SK-MEL-5 (cell line): Measurements from ENCODE around the gene RBM19. TPM values are rescaled to one million over a fixed set of nuclear protein-coding genes. Genes with fewer than 3 reads are reported as not detected.
"Not testable (repeated sequence)": the region's sequence is repeated elsewhere in the genome, so short reads cannot be mapped to it uniquely, and the experiment has no call there.

Experiments used
- DNase-seq: peaks from one replicate; pipeline ENCODE4 v3.0.0-alpha.2; 2016; ENCODE audit warnings: low read depth, low spot score
- in situ Hi-C: cut with HindIII; loops from 2 replicates; pipeline ENCODE4 v1.10.0; 2016; ENCODE audit warnings: low sequenced_read_pairs, high pct_unique_total_duplicates, low pct_unique_long_range_greater_than_20kb
- total RNA-seq: library from RNA; depleted of rRNA; stranded (reverse); fragments of >200 nt; shearing (Covaris generic); gene quantifications from 2 replicates; pipeline ENCODE4 v1.2.3, GENCODE V29; 2014

The RBM19 gene
- total RNA-seq, 1 experiment from 2014 or later = 53.6 TPM

DNA sequence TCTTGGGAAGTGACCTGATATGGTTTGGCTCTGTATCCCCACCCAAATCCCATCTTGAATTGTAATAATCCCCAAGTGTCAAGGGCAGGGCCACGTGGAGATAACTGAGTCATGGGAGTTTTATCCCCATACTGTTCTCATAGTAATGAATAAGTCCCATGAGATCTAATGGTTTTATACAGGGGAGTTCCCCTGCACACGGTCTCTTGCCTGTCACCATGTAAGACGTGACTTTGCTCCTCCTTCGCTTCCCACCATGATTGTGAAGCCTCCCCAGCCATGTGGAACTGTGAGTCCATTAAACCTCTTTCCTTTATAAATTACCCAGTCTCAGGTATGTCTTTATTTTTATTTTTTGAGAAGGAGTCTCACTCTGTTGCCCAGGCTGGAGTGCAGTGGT, 26.6 kb upstream of the RBM19 start:
- DNase-seq, in situ Hi-C loops: not testable (repeated sequence)

DNA sequence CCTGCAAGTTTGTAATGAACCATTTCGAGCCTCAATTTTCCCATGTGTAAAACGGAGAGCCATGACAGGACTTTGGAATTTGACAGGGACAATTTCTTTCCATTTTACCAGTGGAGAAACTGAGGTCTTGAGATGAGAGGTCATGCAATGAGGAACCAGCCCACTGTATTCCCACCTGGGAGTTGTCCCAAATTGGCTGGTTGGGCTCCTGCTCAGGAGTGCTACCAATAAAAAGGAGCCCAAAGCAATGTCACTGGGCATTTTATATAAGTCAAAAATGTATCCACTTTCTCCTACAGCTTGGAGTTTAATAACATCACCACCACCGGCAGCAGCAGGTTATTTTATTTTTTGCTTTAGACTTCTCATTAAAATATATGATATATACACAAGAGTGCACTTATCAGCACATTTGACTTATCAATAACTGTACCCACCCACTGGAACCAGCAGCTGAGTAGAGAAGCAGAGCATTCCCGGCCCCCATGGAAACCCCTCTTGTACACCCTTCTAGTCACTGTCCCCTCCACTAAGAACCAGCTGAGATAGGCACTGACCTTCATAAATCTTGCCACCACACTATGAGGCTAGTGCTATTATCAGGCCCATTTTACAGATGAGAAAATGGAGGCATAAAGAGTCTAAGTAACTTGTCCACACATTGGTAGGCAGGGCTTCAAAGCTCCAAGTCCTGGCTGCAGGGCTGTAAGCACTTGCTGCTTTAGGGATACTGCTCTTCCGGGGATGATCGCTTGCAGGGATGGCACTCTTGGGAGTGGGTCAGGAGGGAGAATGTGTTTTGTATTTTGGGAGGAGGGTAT, 25.3 kb upstream of the RBM19 start:
- no peak for DNase-seq
- in situ Hi-C loops = no loop called here

DNA sequence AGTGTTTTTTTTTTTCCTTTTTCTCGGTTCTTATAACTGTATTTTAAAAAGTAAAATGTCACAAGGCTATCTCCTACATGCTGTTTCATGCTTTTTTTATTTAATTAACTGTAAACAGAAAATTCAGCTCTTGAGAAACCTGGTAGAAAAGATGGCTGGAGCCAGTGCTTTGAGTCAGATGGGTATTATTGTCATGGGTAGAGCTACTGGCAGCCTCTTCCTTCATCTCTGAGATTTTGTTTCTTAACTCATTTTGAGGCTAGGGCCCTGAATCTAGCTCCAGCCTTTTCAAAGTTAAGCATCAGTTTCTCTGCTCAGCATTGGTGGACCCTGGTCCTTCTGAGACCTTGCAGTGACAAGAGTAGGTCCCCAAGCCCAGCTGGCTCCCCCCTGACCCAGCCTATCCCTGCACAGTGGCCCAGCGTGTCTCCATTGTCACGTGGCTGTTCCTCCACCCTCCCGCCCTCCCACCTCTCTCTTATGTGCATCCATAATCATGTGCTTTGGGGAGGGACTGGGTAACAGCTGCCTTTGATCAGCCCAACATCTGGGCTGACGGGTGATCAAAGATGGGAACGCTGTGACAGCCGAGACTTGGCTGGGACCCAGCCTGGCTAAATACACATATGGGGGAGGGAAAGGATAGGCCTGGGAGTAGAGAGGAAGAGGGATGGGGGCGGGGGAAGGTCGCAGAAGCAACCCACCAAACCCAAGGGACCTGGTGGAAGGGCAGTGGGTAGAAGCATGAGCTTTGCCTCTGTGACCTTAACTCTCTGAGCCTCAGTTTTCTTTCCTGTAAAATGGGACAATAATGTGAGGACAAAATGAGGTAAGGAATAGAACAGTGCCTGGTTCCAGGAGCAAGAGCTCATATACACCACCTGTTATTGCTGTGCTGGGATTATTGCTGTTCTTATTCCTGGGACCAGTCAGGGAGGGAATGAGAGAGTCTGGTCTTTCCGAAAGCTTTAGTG, 24.4 kb upstream of the RBM19 start:
- in situ Hi-C loops = no loop called here
- no peak for DNase-seq

DNA sequence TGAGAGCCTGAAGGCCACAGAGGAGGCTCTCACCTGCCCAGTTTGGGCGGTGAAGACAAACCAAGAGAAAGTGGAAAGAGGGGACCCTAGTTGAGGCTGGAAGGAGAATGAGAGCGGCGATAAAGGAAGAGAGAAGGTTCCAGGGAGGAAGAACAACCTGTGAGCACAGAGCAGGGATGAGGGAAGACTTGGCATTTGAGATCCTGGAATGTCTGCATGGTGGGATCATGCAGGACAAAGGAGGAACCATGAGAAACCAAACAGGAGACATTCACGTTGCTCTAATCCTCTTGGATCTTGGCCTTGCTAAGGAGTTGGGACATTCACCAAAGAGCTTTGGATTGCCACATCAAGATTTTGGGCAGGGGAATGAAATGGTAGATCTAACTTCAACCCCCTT, 22.9 kb upstream of the RBM19 start:
- in situ Hi-C loops = no loop called here
- DNase-seq = no peak

DNA sequence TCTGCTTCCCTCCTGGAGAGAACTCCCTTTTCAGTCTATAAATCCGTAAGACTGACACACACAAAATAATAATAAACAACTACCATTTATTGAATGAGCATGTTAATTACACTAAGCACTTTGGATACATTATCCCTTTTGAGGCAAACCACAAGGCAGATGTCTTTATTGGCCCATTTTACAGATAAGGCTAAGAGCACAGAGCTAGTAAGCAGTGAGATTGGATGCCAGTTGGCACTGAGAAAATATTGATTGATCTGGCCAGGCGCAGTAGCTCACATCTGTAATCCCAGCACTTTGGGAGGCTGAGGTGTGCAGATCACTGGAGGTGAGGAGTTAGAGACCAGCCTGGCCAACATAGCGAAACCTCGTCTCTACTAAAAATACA, 21.9 kb upstream of the RBM19 start:
- DNase-seq = no peak
- in situ Hi-C loops = no loop called here

DNA sequence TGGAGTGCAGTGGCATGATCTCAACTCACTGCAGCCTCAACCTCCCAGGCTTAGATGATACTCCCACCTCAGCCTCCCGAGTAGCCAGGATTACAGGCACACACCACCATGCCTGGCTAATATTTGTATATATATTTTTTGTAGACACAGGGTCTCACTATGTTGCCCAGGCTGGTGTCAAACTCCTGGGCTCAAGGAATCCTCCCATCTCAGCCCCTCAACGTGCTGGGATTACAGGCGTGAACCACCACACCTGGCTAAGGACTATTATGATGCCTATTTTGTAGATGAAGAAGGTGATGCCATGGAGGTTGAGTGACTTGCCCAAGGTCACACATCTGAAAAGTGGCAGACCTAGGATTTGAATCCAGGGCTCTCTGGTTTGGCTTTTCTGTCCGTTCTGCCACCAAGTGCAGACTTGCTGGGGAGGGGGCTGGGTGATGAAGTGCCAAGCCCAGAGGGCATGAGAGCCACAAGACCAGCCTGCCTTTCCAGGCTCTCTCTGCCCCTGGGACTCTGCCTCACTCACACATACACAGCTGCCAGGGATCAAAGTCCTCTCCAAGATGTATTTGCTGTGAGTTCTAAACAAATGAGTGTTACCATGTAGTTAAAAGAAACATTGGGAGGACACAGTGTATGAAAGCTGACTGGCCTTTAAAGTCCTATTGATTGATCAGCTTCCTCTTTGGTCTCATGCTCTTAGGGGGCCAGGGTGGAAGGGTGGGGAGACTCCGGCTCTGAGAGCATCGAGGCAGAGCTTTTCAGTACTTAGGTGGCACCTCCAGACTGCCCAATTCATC, 21.3 kb upstream of the RBM19 start:
- no peak for DNase-seq

DNA sequence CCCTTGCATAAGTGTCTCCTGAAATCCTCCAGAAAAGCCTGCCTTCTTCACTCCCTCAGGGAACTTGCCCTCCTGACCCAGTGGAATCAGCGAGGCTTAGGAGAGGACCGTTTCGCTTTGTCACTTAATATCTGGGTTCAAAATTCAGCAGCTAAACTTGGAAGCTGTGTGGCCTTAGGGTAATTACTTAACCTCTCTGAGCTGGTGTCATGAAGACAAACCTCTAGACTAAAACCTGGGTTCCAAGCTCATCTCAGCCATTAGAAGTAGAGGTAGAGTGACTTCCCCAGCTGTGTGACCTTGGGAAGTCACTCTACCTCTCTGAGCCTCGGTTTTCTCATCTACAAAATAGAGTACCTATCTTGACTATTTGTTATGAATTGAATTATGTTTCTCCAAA, 18.3 kb upstream of the RBM19 start:
- DNase-seq = no peak
- in situ Hi-C loops = no loop called here

More for the DNA sequence above, 21.3 kb upstream of the RBM19 start:
- in situ Hi-C loops = no loop called here

DNA sequence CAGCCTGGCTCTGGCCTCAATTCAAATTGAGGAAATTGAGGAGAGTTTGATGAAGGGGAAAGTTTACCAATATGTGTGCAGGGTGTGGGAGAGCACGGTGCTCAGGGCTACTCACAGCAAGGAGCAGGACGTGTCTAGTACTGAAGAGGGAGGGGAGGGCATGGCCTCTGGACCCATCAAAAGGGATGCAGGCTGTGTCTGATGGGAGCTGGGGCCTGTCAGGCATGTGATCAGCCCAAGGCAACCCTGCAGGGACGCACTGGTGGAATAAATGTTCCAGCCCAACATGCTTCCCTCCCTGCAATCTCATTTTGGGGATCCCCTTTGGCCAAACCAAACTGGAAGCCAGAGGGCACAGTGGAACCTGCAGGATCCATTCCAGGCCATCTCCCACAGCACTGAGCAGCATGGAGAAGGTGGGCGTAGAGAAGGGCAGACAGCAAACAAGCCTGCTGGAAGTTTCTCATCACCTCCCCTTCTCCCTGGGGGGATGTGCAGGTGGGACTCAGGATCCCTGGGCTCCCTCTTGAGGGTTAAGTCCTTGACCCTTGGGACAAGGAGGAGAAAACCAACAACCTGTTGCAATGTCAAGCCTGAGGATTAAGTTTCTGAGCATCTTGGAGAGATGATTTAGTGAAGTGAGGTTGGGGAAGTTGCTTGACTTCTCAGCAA, 17.8 kb upstream of the RBM19 start:
- DNase-seq = no peak
- in situ Hi-C loops = no loop called here

DNA sequence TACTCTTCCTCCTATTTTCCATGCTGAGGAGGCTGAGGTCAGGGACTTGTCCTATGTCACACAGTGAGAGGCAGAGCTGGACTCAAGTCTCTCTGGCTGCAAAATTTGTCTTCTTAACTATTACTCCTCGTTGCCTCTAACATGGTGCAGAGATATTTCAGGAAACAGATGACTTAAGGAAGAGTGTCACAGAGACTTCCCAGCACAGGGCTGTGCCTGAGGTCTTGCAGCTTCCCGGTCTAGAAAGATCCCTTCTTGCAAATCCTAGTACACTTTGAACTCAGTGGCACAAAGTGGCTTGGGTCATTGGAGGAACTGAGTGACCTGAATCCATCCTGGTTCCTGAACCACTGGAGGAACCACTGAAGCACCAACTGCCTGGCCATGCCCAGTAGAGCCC, 17.1 kb upstream of the RBM19 start:
- no peak for DNase-seq
- in situ Hi-C loops = no loop called here

DNA sequence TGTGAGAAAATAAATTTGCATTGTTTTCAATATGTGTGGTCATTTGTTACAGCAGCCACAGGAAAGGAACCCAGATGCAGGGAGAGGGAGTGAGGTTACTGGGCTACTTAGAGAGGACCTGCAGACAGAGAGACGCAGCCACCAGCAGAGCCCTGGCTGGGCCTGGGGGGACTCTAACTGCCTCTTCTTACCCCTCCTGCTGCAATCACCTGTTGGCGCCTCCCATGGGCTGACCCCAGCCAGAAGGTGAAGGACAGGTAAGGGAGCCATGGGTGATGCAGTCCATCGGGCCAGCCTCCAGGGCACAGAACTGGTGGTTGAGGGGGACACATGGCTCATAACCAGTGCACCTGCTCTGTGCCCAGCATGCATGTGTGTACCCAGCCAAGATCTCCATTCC, 15.8 kb upstream of the RBM19 start:
- in situ Hi-C loops = no loop called here
- no peak for DNase-seq

DNA sequence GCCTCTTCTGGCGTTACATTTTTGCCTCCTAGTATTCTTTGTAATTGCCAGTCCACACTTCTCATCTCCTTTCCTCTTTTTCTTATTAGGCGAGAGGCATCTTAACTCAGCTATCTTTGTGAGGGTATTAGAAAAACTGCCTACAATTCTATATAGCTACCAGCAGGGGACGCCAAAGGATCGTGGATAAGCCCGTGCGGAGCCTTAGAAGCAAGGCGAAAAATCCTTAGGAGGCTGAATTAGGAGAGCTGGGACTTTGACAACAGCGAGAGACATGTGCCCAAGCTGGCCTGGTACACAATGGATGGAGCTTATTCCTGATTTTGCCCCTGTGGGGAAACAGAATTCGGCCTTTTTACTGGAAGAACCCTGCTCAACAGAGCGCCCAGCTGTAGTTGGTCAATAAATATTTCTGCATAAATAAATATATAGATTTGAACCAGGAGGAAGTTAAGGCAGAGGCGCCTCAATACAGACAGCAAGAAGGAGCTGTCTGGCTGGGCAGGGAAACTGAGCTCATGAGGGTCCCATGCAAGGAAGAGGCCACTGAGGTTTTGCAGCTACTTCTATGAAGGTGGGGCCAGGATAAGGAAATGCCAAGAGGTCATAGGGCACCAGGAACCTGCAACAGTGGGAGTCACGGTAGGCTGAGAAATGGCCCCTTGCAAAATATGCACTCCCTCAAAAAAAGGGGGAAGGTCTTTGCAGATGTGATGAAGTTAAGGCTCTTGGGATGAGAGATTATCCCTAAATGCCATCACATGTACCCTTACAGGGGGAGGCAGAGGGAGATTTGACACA, 14.6 kb upstream of the RBM19 start:
- in situ Hi-C loops = no loop called here
- peak; percentile 79 for DNase-seq

DNA sequence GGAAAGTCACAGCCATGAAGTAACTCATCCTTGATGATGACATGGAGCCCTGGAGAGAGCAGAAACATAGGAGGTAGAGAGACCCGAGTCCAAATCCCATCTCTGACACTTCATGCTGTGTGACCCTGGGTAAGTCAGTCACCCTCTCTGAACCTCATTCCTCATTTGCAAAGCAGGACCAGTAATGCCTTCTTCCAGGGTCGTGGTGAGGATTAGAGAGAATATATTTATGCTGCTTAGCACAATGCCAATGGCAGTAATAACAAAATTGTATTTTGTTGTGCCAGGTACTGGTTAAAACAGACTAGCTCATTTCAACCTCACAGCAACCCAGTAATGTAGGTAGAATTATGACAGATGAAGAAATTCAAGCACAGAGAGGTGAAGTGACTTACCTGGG, 13.9 kb upstream of the RBM19 start:
- in situ Hi-C loops = no loop called here

DNA sequence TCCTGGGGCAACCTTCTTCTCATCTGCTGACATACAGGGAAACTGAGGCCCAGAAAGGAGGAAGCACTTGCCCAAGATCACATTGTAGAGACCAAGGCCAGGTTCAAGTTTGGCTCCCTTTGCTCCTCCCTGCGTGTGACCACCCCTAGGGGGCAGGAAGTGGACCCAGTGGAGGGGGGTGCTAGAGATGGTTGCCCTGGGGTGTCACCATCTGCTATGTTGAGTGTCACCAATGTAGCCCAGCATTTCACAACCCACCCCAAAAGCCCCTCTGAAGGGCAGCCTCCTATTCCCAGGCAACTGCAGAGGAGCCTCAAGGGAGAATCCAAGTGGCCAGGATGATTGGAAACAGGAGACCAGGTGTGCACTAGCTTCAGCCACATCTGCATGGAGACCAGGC, 12.0 kb upstream of the RBM19 start:
- in situ Hi-C loops = no loop called here
- no peak for DNase-seq

More for the DNA sequence above, 13.9 kb upstream of the RBM19 start:
- DNase-seq = no peak

DNA sequence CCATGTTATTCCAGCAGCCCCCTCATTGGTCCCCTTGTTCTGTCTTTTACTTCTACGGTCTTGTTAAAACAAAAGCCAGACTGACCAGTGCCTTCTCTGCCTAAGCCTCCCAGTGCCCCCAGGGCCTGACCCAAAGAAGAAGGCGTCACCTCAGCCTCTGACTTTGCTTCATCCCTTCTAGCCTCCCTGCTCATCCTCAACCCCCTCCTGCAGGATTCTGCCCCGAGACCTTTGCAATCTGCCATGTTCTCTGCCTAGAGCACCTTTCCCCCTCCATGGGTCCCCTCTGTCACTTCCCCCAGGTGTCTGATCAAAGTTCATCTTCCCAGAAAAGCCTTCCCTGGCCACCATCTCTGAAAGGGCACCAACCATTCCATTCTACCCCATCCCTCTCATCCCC, 7.9 kb upstream of the RBM19 start:
- DNase-seq = no peak
- in situ Hi-C loops = no loop called here

DNA sequence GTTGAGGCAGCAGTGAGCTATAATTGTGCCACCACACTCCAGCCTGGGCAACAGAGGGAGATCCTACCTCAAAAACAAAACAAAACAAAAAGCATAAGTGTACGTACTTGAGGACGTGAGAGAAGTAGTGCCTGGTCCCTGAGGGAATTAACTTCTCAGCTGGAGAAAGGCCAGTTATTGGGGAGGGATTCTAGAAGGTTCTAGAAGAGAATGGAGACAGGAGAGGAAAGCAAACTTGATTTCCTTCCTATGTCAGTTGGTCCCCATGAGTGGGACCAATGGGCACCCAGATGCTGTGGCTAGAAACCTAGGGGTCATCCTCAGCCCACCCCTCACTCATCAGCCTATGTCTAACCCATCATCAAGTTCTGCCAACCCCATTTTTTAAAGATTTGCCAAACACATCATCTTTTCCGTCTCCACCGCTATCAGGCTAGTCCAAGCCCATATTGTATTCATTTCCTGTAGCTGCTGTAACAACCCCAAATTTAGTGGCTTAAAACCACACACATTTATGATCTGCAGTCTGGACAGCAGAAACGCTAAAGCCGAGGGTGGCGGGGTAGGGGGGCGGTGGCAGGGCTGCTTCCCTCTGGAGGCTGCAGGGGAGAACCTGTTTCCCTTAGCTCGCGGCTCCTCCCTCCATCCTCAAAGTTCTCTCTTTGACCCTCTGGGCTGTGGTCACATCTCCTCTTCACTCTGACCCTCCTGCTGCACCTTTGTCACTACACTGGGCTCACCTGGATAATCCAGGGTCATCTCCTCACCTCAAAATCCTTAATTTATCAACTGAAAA, 7.2 kb upstream of the RBM19 start:
- in situ Hi-C loops = no loop called here
- DNase-seq = no peak

DNA sequence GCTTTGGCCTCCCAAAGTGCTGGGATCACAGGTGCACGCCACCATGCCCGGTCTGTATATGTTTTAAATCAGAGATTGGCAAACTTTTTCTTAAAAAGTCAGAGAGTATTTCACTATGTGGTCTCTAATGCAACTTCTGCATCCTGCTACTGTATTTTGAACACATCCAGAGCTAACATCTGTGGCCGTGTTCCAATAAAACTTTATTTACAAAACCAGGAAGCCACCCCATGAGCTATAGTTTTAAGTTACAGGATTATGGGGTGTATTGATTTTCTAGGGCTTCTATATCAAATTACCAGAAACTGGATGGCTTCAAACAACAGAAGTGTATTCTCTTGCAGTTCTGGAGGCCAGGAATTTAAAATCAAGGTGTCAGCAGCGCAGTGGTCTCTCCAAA, 5.3 kb upstream of the RBM19 start:
- no peak for DNase-seq
- in situ Hi-C loops = no loop called here
